HepG2 (cell line): ENCODE results near the gene TSPAN8. TPM values are rescaled to one million over a fixed set of nuclear protein-coding genes. Genes with fewer than 3 reads are reported as not detected.
A peak's percentile ranks its signal among the peaks of the same experiment; 100 is the strongest.

ENCODE experiments used
- CHCHD3 ChIP-seq: sonication (generic); formaldehyde crosslinking; IDR thresholded peaks from 2 replicates; pipeline ENCODE4 v1.8.0; 2022; ENCODE audit warnings: mild to moderate bottlenecking, missing genetic modification reagents, moderate library complexity
- ETV6 ChIP-seq: sonication (generic); formaldehyde crosslinking; conservative IDR thresholded peaks from 2 replicates; pipeline ENCODE4 v1.4.0; 2020; ENCODE audit warnings: missing genetic modification reagents
- GMEB1 ChIP-seq: sonication (generic); formaldehyde crosslinking; IDR thresholded peaks from 2 replicates; pipeline ENCODE4 v1.5.1; 2020; ENCODE audit warnings: missing genetic modification reagents, mild to moderate bottlenecking, borderline replicate concordance
- HMGXB4 ChIP-seq, 2 experiments: sonication (generic) in 1 of 2; formaldehyde crosslinking in 1 of 2; IDR thresholded peaks; 2 replicates each; pipeline versions ENCODE4 v1.4.0 to v1.6.1; 2018 to 2020; ENCODE audit warnings: missing genetic modification reagents in 2 of 2, borderline replicate concordance in 1 of 2, low read depth in 1 of 2, mild to moderate bottlenecking in 1 of 2, missing biosample characterization in 1 of 2
- HOXA5 ChIP-seq: sonication (generic); formaldehyde crosslinking; IDR thresholded peaks from 2 replicates; pipeline ENCODE4 v1.4.0; 2020; ENCODE audit warnings: missing genetic modification reagents
- HOXA7 ChIP-seq: sonication (generic); formaldehyde crosslinking; IDR thresholded peaks from 2 replicates; pipeline ENCODE4 v1.8.1; 2022; ENCODE audit warnings: mild to moderate bottlenecking, missing genetic modification reagents, moderate library complexity
- JDP2 ChIP-seq: sonication (generic); formaldehyde crosslinking; IDR thresholded peaks from 2 replicates; pipeline ENCODE4 v1.8.1; 2022; ENCODE audit warnings: missing genetic modification reagents, borderline replicate concordance
- KAT8 ChIP-seq: IDR thresholded peaks from 2 replicates; pipeline ENCODE4 v1.6.1; 2016; ENCODE audit warnings: missing genetic modification reagents, missing compliant biosample characterization
- KDM6A ChIP-seq: IDR thresholded peaks from 2 replicates; pipeline ENCODE4 v1.6.1; 2016; ENCODE audit warnings: low read depth
- MIER3 ChIP-seq: IDR thresholded peaks from 2 replicates; pipeline ENCODE4 v1.6.1; 2016; ENCODE audit warnings: missing compliant biosample characterization, borderline replicate concordance
- NCOR1 ChIP-seq: fragments of 200-600 bp; sonication (generic); IDR thresholded peaks from 2 replicates; pipeline ENCODE4 v1.7.0; 2017; ENCODE audit warnings: antibody characterized with exemption, low read length, borderline replicate concordance
- ZHX2 ChIP-seq, 2 experiments: sonication (generic) in 1 of 2; formaldehyde crosslinking in 1 of 2; IDR thresholded peaks; 2 replicates each; pipeline versions ENCODE4 v1.6.1 to v1.9.0; 2014 to 2022; ENCODE audit warnings: antibody characterized with exemption in 1 of 2, borderline replicate concordance in 1 of 2, inconsistent platforms in 1 of 2, low read depth in 1 of 2, missing genetic modification reagents in 1 of 2
- ZNF362 ChIP-seq: sonication (generic); formaldehyde crosslinking; IDR thresholded peaks from 2 replicates; pipeline ENCODE4 v1.4.0; 2020; ENCODE audit warnings: missing genetic modification reagents, mild to moderate bottlenecking, borderline replicate concordance
- ZNF570 ChIP-seq: sonication (generic); formaldehyde crosslinking; IDR thresholded peaks from 2 replicates; pipeline ENCODE4 v1.4.0; 2020; ENCODE audit warnings: mild to moderate bottlenecking, missing genetic modification reagents, borderline replicate concordance
- ZNF616 ChIP-seq: sonication (generic); formaldehyde crosslinking; IDR thresholded peaks from 2 replicates; pipeline ENCODE4 v1.5.0; 2020; ENCODE audit warnings: low read depth, mild to moderate bottlenecking, missing genetic modification reagents
- ZNF740 ChIP-seq: sonication (generic); formaldehyde crosslinking; IDR thresholded peaks from 2 replicates; pipeline ENCODE4 v1.4.0; 2020; ENCODE audit warnings: missing genetic modification reagents
- ZSCAN5A ChIP-seq: sonication (generic); formaldehyde crosslinking; IDR thresholded peaks from 2 replicates; pipeline ENCODE4 v1.8.0; 2022; ENCODE audit warnings: mild to moderate bottlenecking, missing genetic modification reagents, borderline replicate concordance
- polyA plus RNA-seq, 8 experiments: library from polyadenylated mRNA; depleted of rRNA in 3 of 8; stranded (reverse) in 7 of 8; unstranded in 1 of 8; fragments of >200 nt; fragmentation: Illumina TruSeq in 4 of 8; extraction: Trizol in 4 of 8; gene quantifications; 2 replicates each; pipeline versions ENCODE4 v1.2.1 to v1.2.3, GENCODE V29; 2011 to 2016; ENCODE audit warnings: low read depth in 4 of 8, missing spikeins in 1 of 8, mixed read lengths in 1 of 8; ENCODE audit not compliant: insufficient read depth in 1 of 8
- total RNA-seq, 5 experiments: library from RNA; depleted of rRNA; stranded (reverse); fragments of >200 nt; fragmentation: Illumina TruSeq; extraction: Trizol; gene quantifications; 2 replicates each; pipeline ENCODE4 v1.2.3, GENCODE V29; 2016; ENCODE audit warnings: low read depth in 1 of 5

The TSPAN8 gene
- total and polyA plus RNA-seq, 2 of the 13 experiments (the other 11 are each of a cell fraction or from before 2014, with no cell fraction given), result 3.4 to 3.9 TPM

- no peak for TF ChIP-seq KAT8
- no peak for TF ChIP-seq NCOR1
- no peak for TF ChIP-seq ETV6 (CRISPR knock-in tag)
- no peak for TF ChIP-seq KDM6A (CRISPR knock-in tag)
- TF ChIP-seq JDP2 (CRISPR knock-in tag), result no peak
- TF ChIP-seq CHCHD3 (CRISPR knock-in tag), result no peak
- TF ChIP-seq MIER3 (CRISPR knock-in tag), result no peak
- TF ChIP-seq HMGXB4 (CRISPR knock-in tag; IDR thresholded peaks at IDR 0.05; ENCODE audit: borderline replicate concordance in 1 of 2, low read depth in 1 of 2), result no peak
- TF ChIP-seq ZNF362 (CRISPR knock-in tag), result peak; percentile 65; the same call in 1 of the 2 replicates
- no peak for TF ChIP-seq ZSCAN5A (CRISPR knock-in tag)
- no peak for TF ChIP-seq HOXA7 (CRISPR knock-in tag)
- no peak for TF ChIP-seq ZHX2 (IDR thresholded peaks at IDR 0.05; ENCODE audit: low read depth)
- TF ChIP-seq ZHX2 (CRISPR knock-in tag; IDR thresholded peaks at IDR 0.05; ENCODE audit: borderline replicate concordance), result no peak
- no peak for TF ChIP-seq ZNF616 (CRISPR knock-in tag)
- no peak for TF ChIP-seq HOXA5 (CRISPR knock-in tag)
- TF ChIP-seq GMEB1, result no peak
- no peak for TF ChIP-seq ZNF740 (CRISPR knock-in tag)
- TF ChIP-seq ZNF570 (CRISPR knock-in tag), result no peak
Measured at GRCh38 chr12:71155225-71155624, 2.6 kb downstream of the TSPAN8 start (continued).
